ENCODE results near the gene TLL1. TPM values are rescaled to one million over a fixed set of nuclear protein-coding genes. Genes with fewer than 3 reads are reported as not detected.

TLL1 gene
- total and polyA plus RNA-seq, 2 donors (not counting 3 experiments of a cell fraction or from before 2014, with no cell fraction given) = 0.41 to 1.4 TPM

DNA sequence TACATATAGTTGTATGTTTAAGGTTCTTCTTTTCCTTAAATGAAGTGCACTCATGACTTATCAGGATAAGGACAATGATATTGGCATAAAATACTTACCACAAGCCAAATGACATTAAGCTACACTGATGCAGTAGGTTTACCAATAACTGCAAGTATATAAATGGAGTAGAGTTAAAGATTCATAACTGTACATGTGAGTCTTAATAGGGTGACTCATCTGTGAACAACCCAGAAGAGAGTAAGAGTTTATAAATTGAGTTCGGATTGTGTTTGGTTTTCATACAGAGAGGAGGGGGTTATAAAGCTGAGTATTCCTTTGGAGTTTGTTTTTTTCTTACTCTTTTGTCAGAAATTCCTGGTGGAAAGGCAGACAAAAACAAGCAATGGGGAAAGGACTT lies 144.8 kb downstream of the TLL1 start:
- no TSS peak for BruUV-seq (replicated peaks)
- no peaks in the 10 kb centered on the region for H3K9me3 ChIP-seq (replicated peaks; ENCODE audit: control insufficient read depth, insufficient read depth, low read length)
- H3K9ac ChIP-seq (replicated peaks; ENCODE audit: extremely low read depth, insufficient read depth, low read length) = no peak overlapping the region
- no peak overlapping the region for H2AFZ ChIP-seq (ENCODE audit: low read depth, low read length)
- ChIA-PET POLR2A (no interaction called here), CTCF (no interaction called here)
- no peaks in the 10 kb centered on the region for H3K27me3 ChIP-seq (ENCODE audit: control insufficient read depth in 2 of 2, insufficient read depth in 2 of 2, low read length in 2 of 2)
- H3K79me2 ChIP-seq (ENCODE audit: control insufficient read depth, insufficient read depth, low read length) = no peaks in the 10 kb centered on the region
- no peak overlapping the region for H3K4me2 ChIP-seq (ENCODE audit: insufficient read depth, low read length)
- dilution Hi-C loops (cut with MboI; ENCODE audit: extremely low pct_ligation_motif_present, low sequenced_read_pairs) (no loop called here), intact Hi-C loops (cut with micrococcal nuclease) (no loop called here)
- DNase-seq (ENCODE audit: low read depth, low spot score) (no peak), FAIRE-seq (no peak)
- H3K4me1 ChIP-seq (ENCODE audit: control insufficient read depth, extremely low read depth, insufficient read depth, low read length) = no peaks in the 10 kb centered on the region
- H3K27ac ChIP-seq (ENCODE audit: insufficient read depth, low read depth, low read length) = no peak overlapping the region
- H3K4me3 ChIP-seq (replicated peaks in 1 of 3; ENCODE audit: insufficient read depth in 1 of 3, low read depth in 1 of 3, low read length in 3 of 3) = no peak overlapping the region
- H3K9me1 ChIP-seq (replicated peaks; ENCODE audit: control insufficient read depth, extremely low read depth, insufficient read depth, low read length) = no peaks in the 10 kb centered on the region
- no peaks in the 10 kb centered on the region for H4K20me1 ChIP-seq (replicated peaks; ENCODE audit: control insufficient read depth, extremely low read depth, insufficient read depth, low read length)
- H3K36me3 ChIP-seq (ENCODE audit: control insufficient read depth in 2 of 2, extremely low read depth in 1 of 2, insufficient read depth in 2 of 2, low read length in 2 of 2) = no peaks in the 10 kb centered on the region
- no peak for TF ChIP-seq MYC (IDR thresholded peaks at IDR 0.05; ENCODE audit: low read depth, low read length)
- no peak for TF ChIP-seq FOS (IDR thresholded peaks at IDR 0.05; ENCODE audit: borderline replicate concordance, insufficient read depth, low read length)
- TF ChIP-seq POLR2A (IDR thresholded peaks at IDR 0.05; ENCODE audit: low read depth, low read length) = no peak
- TF ChIP-seq, protein P1, sequence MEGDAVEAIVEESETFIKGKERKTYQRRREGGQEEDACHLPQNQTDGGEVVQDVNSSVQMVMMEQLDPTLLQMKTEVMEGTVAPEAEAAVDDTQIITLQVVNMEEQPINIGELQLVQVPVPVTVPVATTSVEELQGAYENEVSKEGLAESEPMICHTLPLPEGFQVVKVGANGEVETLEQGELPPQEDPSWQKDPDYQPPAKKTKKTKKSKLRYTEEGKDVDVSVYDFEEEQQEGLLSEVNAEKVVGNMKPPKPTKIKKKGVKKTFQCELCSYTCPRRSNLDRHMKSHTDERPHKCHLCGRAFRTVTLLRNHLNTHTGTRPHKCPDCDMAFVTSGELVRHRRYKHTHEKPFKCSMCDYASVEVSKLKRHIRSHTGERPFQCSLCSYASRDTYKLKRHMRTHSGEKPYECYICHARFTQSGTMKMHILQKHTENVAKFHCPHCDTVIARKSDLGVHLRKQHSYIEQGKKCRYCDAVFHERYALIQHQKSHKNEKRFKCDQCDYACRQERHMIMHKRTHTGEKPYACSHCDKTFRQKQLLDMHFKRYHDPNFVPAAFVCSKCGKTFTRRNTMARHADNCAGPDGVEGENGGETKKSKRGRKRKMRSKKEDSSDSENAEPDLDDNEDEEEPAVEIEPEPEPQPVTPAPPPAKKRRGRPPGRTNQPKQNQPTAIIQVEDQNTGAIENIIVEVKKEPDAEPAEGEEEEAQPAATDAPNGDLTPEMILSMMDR (IDR thresholded peaks at IDR 0.05; ENCODE audit: extremely low read depth in 1 of 2, insufficient read depth in 1 of 2, low read depth in 1 of 2, low read length in 2 of 2) = no peak
- TF ChIP-seq MAX (IDR thresholded peaks at IDR 0.05; ENCODE audit: insufficient read depth, insufficient read length) = no peak
- TF ChIP-seq JUN (IDR thresholded peaks at IDR 0.05; ENCODE audit: borderline replicate concordance, insufficient read depth, insufficient read length, low read depth) = no peak
- TF ChIP-seq GATA2 (IDR thresholded peaks at IDR 0.05; ENCODE audit: insufficient read depth, insufficient read length, low read depth, low read length) = no peak
- no peak for TF ChIP-seq EZH2 (IDR thresholded peaks at IDR 0.05; ENCODE audit: borderline replicate concordance, low read depth, low read length, severe bottlenecking)

All from endothelial cell of umbilical vein (primary cell).